Keratinocyte (primary cell): ENCODE results near the gene TBC1D5. TPM values are rescaled to one million over a fixed set of nuclear protein-coding genes. Genes with fewer than 3 reads are reported as not detected.

Experiments used
- DNase-seq: peaks from one replicate; pipeline ENCODE4 v3.0.0-alpha.2; 2011; ENCODE audit warnings: low read depth, missing footprints, low spot score
- FAIRE-seq: peaks from 2 replicates; lab custom pipeline; 2011; peaks lifted over from hg19 to GRCh38; lab: Jason Lieb, UNC
- H2AFZ ChIP-seq: 2 replicates; pipeline ENCODE4 v1.6.0; 2012; ENCODE audit warnings: low read length, control low read depth, inconsistent platforms; ENCODE audit not compliant: control insufficient read depth
- H3K27ac ChIP-seq: 2 replicates; pipeline ENCODE4 v1.5.1; 2011; ENCODE audit warnings: low read length; ENCODE audit not compliant: control insufficient read depth, insufficient read depth
- H3K27me3 ChIP-seq: 3 replicates; pipeline ENCODE4 v1.6.0; 2011; ENCODE audit warnings: low read length; ENCODE audit not compliant: control insufficient read depth, insufficient read depth; ENCODE audit errors: extremely low read depth
- H3K36me3 ChIP-seq, 2 experiments: 2 replicates in 1 of 2; 3 replicates in 1 of 2; pipeline ENCODE4 v1.5.1; 2011; ENCODE audit warnings: low read length in 2 of 2, mild to moderate bottlenecking in 1 of 2; ENCODE audit not compliant: control insufficient read depth in 2 of 2, insufficient read depth in 2 of 2; ENCODE audit errors: extremely low read depth in 1 of 2
- H3K4me1 ChIP-seq: 3 replicates; pipeline ENCODE4 v1.5.1; 2011; ENCODE audit warnings: low read length; ENCODE audit not compliant: control insufficient read depth, insufficient read depth; ENCODE audit errors: extremely low read depth
- H3K4me2 ChIP-seq: 3 replicates; pipeline ENCODE4 v1.6.0; 2011; ENCODE audit warnings: low read depth, low read length; ENCODE audit not compliant: control insufficient read depth, insufficient read depth; ENCODE audit errors: extremely low read depth
- H3K4me3 ChIP-seq, 3 experiments: fragments of 200-600 bp in 1 of 3; sonication (generic) in 1 of 3; 2 replicates in 2 of 3; 3 replicates in 1 of 3; pipeline ENCODE4 v1.5.1; 2011 to 2016; ENCODE audit warnings: low read length in 3 of 3, mild to moderate bottlenecking in 3 of 3, control low read depth in 2 of 3, inconsistent platforms in 1 of 3, low read depth in 1 of 3, mixed read lengths in 1 of 3, mixed run types in 1 of 3, moderate library complexity in 1 of 3; ENCODE audit not compliant: control insufficient read depth in 2 of 3, insufficient read depth in 2 of 3; ENCODE audit errors: extremely low read depth in 1 of 3
- H3K79me2 ChIP-seq: 2 replicates; pipeline ENCODE4 v1.6.0; 2012; ENCODE audit warnings: low read length; ENCODE audit not compliant: control insufficient read depth, insufficient read depth
- H3K9ac ChIP-seq: 3 replicates; pipeline ENCODE4 v1.6.0; 2011; ENCODE audit warnings: low read length; ENCODE audit not compliant: control insufficient read depth, insufficient read depth; ENCODE audit errors: extremely low read depth
- H3K9me1 ChIP-seq: 3 replicates; pipeline ENCODE4 v1.6.0; 2011; ENCODE audit warnings: low read length; ENCODE audit not compliant: control insufficient read depth, insufficient read depth; ENCODE audit errors: extremely low read depth
- H3K9me3 ChIP-seq: 2 replicates; pipeline ENCODE4 v1.5.1; 2012; ENCODE audit warnings: low read depth, low read length; ENCODE audit not compliant: control insufficient read depth
- H4K20me1 ChIP-seq: 3 replicates; pipeline ENCODE4 v1.6.0; 2011; ENCODE audit warnings: low read length; ENCODE audit not compliant: control insufficient read depth, insufficient read depth; ENCODE audit errors: extremely low read depth
- CTCF ChIP-seq, 3 experiments: IDR thresholded peaks in 1 of 3; conservative IDR thresholded peaks in 1 of 3; optimal IDR thresholded peaks in 1 of 3; 2 replicates in 2 of 3; 3 replicates in 1 of 3; pipeline versions ENCODE3 to v1.5.1; 2011; ENCODE audit warnings: low read length in 3 of 3, mild to moderate bottlenecking in 3 of 3, moderate library complexity in 2 of 3, control low read depth in 1 of 3, inconsistent platforms in 1 of 3; ENCODE audit not compliant: insufficient read depth in 2 of 3; ENCODE audit errors: extremely low read depth in 1 of 3
- EZH2 ChIP-seq: IDR thresholded peaks from one replicate; pipeline ENCODE4 v1.6.1; 2012; ENCODE audit warnings: inconsistent platforms, mild to moderate bottlenecking, low read length, moderate library complexity
- dilution Hi-C: fragments of 300-500 bp; cut with MboI; formaldehyde crosslinking; loops from one replicate; pipeline ENCODE4 v1.7.0; 2020; ENCODE audit warnings: low sequenced_read_pairs; ENCODE audit not compliant: extremely low pct_ligation_motif_present
- polyA plus RNA-seq, 5 experiments: library from polyadenylated mRNA; depleted of rRNA in 3 of 5; stranded (reverse) in 3 of 5; stranded (forward) in 1 of 5; unstranded in 1 of 5; fragments of >200 nt; gene quantifications; 1 replicate in 1 of 5; 2 replicates in 3 of 5; 3 replicates in 1 of 5; pipeline versions ENCODE4 v1.2.1 to v1.2.3, GENCODE V29; 2011 to 2012; ENCODE audit warnings: missing spikeins in 2 of 5, low read depth in 1 of 5, low replicate concordance in 1 of 5

The TBC1D5 gene
- polyA plus RNA-seq, 1 donor (not counting 4 experiments of a cell fraction or from before 2014, with no cell fraction given): 25.8 TPM

GRCh38 chr3:17607905-17608304 lies 134.5 kb downstream of the TBC1D5 start:
- H3K9ac ChIP-seq: no peak overlapping the region
- H3K4me3 ChIP-seq: no peak overlapping the region
- no peaks in the 10 kb centered on the region for H3K9me3 ChIP-seq
- no peak for TF ChIP-seq CTCF (optimal IDR thresholded peaks at IDR 0.05 in 1 of 3, IDR thresholded peaks at IDR 0.05 in 1 of 3, conservative IDR thresholded peaks at IDR 0.05 in 1 of 3; ENCODE audit: extremely low read depth in 1 of 3, insufficient read depth in 2 of 3, low read length in 3 of 3)
- TF ChIP-seq EZH2: no peak
- peaks cover 11% of the 10 kb centered on the region for H3K4me1 ChIP-seq
- H3K79me2 ChIP-seq: no peaks in the 10 kb centered on the region
- H3K36me3 ChIP-seq: no peaks in the 10 kb centered on the region
- H3K4me2 ChIP-seq: no peak overlapping the region
- no peak overlapping the region for H2AFZ ChIP-seq
- H3K27ac ChIP-seq: no peak overlapping the region
- H3K27me3 ChIP-seq: no peaks in the 10 kb centered on the region
- DNase-seq: no peak
- peaks cover 4% of the 10 kb centered on the region for H4K20me1 ChIP-seq
- FAIRE-seq: no peak
- dilution Hi-C loops: no loop called here
- H3K9me1 ChIP-seq: no peaks in the 10 kb centered on the region

GRCh38 chr3:17605934-17606333 lies 136.5 kb downstream of the TBC1D5 start:
- H3K9ac ChIP-seq: no peak overlapping the region
- H4K20me1 ChIP-seq: peaks cover 4% of the 10 kb centered on the region
- H3K9me3 ChIP-seq: no peaks in the 10 kb centered on the region
- no peak overlapping the region for H2AFZ ChIP-seq
- dilution Hi-C loops: no loop called here
- peaks cover 16% of the 10 kb centered on the region for H3K4me1 ChIP-seq
- TF ChIP-seq EZH2 (no peak), CTCF (optimal IDR thresholded peaks at IDR 0.05 in 1 of 3, IDR thresholded peaks at IDR 0.05 in 1 of 3, conservative IDR thresholded peaks at IDR 0.05 in 1 of 3; ENCODE audit: extremely low read depth in 1 of 3, insufficient read depth in 2 of 3, low read length in 3 of 3) (no peak)
- H3K36me3 ChIP-seq: no peaks in the 10 kb centered on the region
- H3K9me1 ChIP-seq: no peaks in the 10 kb centered on the region
- no peak for DNase-seq
- H3K79me2 ChIP-seq: no peaks in the 10 kb centered on the region
- no peak overlapping the region for H3K4me2 ChIP-seq
- no peak overlapping the region for H3K27ac ChIP-seq
- H3K4me3 ChIP-seq: no peak overlapping the region
- H3K27me3 ChIP-seq: no peaks in the 10 kb centered on the region
- no peak for FAIRE-seq
